Stimulated activated CD8-positive, alpha-beta memory T cell treated with anti-CD3 and anti-CD28 coated beads, Interleukin-2, amount 100 ng/mL, for 48 hours (primary cell): Measurements from ENCODE around the gene PPP4R4.

Experiments used
- DNase-seq, 2 donors: peaks; one replicate each; pipeline ENCODE4 v3.0.0-alpha.2; 2020; ENCODE audit warnings: low read depth in 2 of 2

The PPP4R4 gene

GRCh38 chr14:94306047-94306978 is 132.2 kb downstream of the PPP4R4 start:
- DNase-seq, result no peak

- DNase-seq, result no peak
Measured at GRCh38 chr14:94307410-94307992, 133.4 kb downstream of the PPP4R4 start.

GRCh38 chr14:94309721-94310120 is 135.6 kb downstream of the PPP4R4 start:
- DNase-seq, result no peak

- no peak for DNase-seq
Measured at GRCh38 chr14:94310248-94310647, 136.1 kb downstream of the PPP4R4 start.

- DNase-seq, result no peak
Measured at GRCh38 chr14:94312481-94313246, 138.5 kb downstream of the PPP4R4 start.

GRCh38 chr14:94313991-94314655 is 140.0 kb downstream of the PPP4R4 start:
- no peak for DNase-seq

- DNase-seq, result no peak
Measured at GRCh38 chr14:94314890-94315289, 140.8 kb downstream of the PPP4R4 start.

- no peak for DNase-seq
Measured at GRCh38 chr14:94316692-94317091, 142.6 kb downstream of the PPP4R4 start.

GRCh38 chr14:94317259-94317658 is 143.1 kb downstream of the PPP4R4 start:
- DNase-seq, result no peak

- no peak for DNase-seq
Measured at GRCh38 chr14:94320243-94320642, 146.1 kb downstream of the PPP4R4 start.

- DNase-seq, result no peak
Measured at GRCh38 chr14:94321421-94322271, 147.5 kb downstream of the PPP4R4 start.

GRCh38 chr14:94322648-94323570 is 148.8 kb downstream of the PPP4R4 start, which contains the start of gene SERPINA6:
Gene SERPINA6 (minus strand): TSS chr14:94323336. CDS start chr14:94314648, 8,688 bp downstream.
- no peak for DNase-seq

GRCh38 chr14:94328196-94328595 is 154.1 kb downstream of the PPP4R4 start:
- no peak for DNase-seq
